ENCODE data around the gene KIF15.

The KIF15 gene

GRCh38 chr3:44865272-44866035 is 103.9 kb downstream of the KIF15 start:
- peak; percentile 78 for DNase-seq (ENCODE audit: low read depth, low spot score)
- peak overlapping the region; percentile 32 for H3K4me3 ChIP-seq (ENCODE audit: low read length)

- H3K4me3 ChIP-seq (ENCODE audit: low read length), result no peak overlapping the region
- no peak for DNase-seq (ENCODE audit: low read depth, low spot score)
These were observed 106.0 kb downstream of the KIF15 start for GRCh38 chr3:44867421-44868111.

- H3K4me3 ChIP-seq (ENCODE audit: low read length), result no peak overlapping the region
- no peak for DNase-seq (ENCODE audit: low read depth, low spot score)
These were observed 108.9 kb downstream of the KIF15 start for GRCh38 chr3:44870375-44871061.

- no peak within 1 kb of the TSS for H3K4me3 ChIP-seq (ENCODE audit: low read length)
- no peak for DNase-seq (ENCODE audit: low read depth, low spot score)
These were observed 112.7 kb downstream of the KIF15 start, which contains the start of gene TGM4 for GRCh38 chr3:44874308-44874707. Gene TGM4 (plus strand): TSS chr3:44874608. CDS start chr3:44874679, 71 bp downstream.

GRCh38 chr3:44875596-44875995 is 114.0 kb downstream of the KIF15 start:
- DNase-seq (ENCODE audit: low read depth, low spot score), result no peak
- H3K4me3 ChIP-seq (ENCODE audit: low read length), result no peak overlapping the region

- DNase-seq (ENCODE audit: low read depth, low spot score), result no peak
- H3K4me3 ChIP-seq (ENCODE audit: low read length), result no peak overlapping the region
These were observed 115.7 kb downstream of the KIF15 start for GRCh38 chr3:44877333-44877732.

- H3K4me3 ChIP-seq (ENCODE audit: low read length), result no peak overlapping the region
- no peak for DNase-seq (ENCODE audit: low read depth, low spot score)
These were observed 118.7 kb downstream of the KIF15 start for GRCh38 chr3:44880284-44880683.

- no peak overlapping the region for H3K4me3 ChIP-seq (ENCODE audit: low read length)
- no peak for DNase-seq (ENCODE audit: low read depth, low spot score)
These were observed 121.8 kb downstream of the KIF15 start for GRCh38 chr3:44883213-44883955.

- DNase-seq (ENCODE audit: low read depth, low spot score), result no peak
These were observed 122.4 kb downstream of the KIF15 start for GRCh38 chr3:44883999-44884431.

GRCh38 chr3:44885618-44886017 is 124.0 kb downstream of the KIF15 start:
- no peak for DNase-seq (ENCODE audit: low read depth, low spot score)
- no peak overlapping the region for H3K4me3 ChIP-seq (ENCODE audit: low read length)

More at GRCh38 chr3:44883999-44884431, 122.4 kb downstream of the KIF15 start:
- H3K4me3 ChIP-seq (ENCODE audit: low read length), result no peak overlapping the region

GRCh38 chr3:44886561-44886960 is 125.0 kb downstream of the KIF15 start:
- DNase-seq (ENCODE audit: low read depth, low spot score), result no peak
- no peak overlapping the region for H3K4me3 ChIP-seq (ENCODE audit: low read length)

GRCh38 chr3:44887101-44887500 is 125.5 kb downstream of the KIF15 start:
- H3K4me3 ChIP-seq (ENCODE audit: low read length), result no peak overlapping the region
- DNase-seq (ENCODE audit: low read depth, low spot score), result no peak

GRCh38 chr3:44890258-44890657 is 128.7 kb downstream of the KIF15 start:
- DNase-seq (ENCODE audit: low read depth, low spot score), result no peak
- no peak overlapping the region for H3K4me3 ChIP-seq (ENCODE audit: low read length)

GRCh38 chr3:44890852-44891251 is 129.3 kb downstream of the KIF15 start:
- H3K4me3 ChIP-seq (ENCODE audit: low read length), result no peak overlapping the region
- no peak for DNase-seq (ENCODE audit: low read depth, low spot score)

GRCh38 chr3:44892689-44893088 is 131.1 kb downstream of the KIF15 start:
- no peak overlapping the region for H3K4me3 ChIP-seq (ENCODE audit: low read length)
- no peak for DNase-seq (ENCODE audit: low read depth, low spot score)

- no peak overlapping the region for H3K4me3 ChIP-seq (ENCODE audit: low read length)
- no peak for DNase-seq (ENCODE audit: low read depth, low spot score)
These were observed 131.5 kb downstream of the KIF15 start for GRCh38 chr3:44893097-44893496.

GRCh38 chr3:44894485-44894884 is 132.9 kb downstream of the KIF15 start:
- no peak for DNase-seq (ENCODE audit: low read depth, low spot score)
- H3K4me3 ChIP-seq (ENCODE audit: low read length), result no peak overlapping the region

GRCh38 chr3:44896440-44896839 is 134.8 kb downstream of the KIF15 start:
- H3K4me3 ChIP-seq (ENCODE audit: low read length), result no peak overlapping the region
- no peak for DNase-seq (ENCODE audit: low read depth, low spot score)

- H3K4me3 ChIP-seq (ENCODE audit: low read length), result no peak overlapping the region
These were observed 138.2 kb downstream of the KIF15 start for GRCh38 chr3:44899683-44900367.

More at GRCh38 chr3:44899683-44900367, 138.2 kb downstream of the KIF15 start:
- no peak for DNase-seq (ENCODE audit: low read depth, low spot score)

Data from Jurkat, Clone E6-1 (cell line).